GM13977 (cell line): ENCODE measurements around the gene PELI2.

Experiments used
- DNase-seq: peaks from one replicate; pipeline ENCODE4 v3.0.0; 2012; ENCODE audit warnings: low spot score
- CTCF ChIP-seq: IDR thresholded peaks from 2 replicates; pipeline ENCODE4 v1.5.1; 2012; ENCODE audit warnings: mild to moderate bottlenecking, control low read depth; ENCODE audit not compliant: insufficient read depth; ENCODE audit errors: extremely low read depth, missing control alignments
- in situ Hi-C: fragments of 300-500 bp; cut with MboI; formaldehyde crosslinking; loops from one replicate; pipeline ENCODE4 v1.12.0; 2022; ENCODE audit warnings: low sequenced_read_pairs, low pct_unique_long_range_greater_than_20kb, mixed read lengths, inconsistent platforms; ENCODE audit not compliant: unreplicated experiment

PELI2 gene

GRCh38 chr14:56181681-56182085, 63.5 kb downstream of the PELI2 start:
- no peak for DNase-seq
- in situ Hi-C loops, result no loop called here
- no peak for TF ChIP-seq CTCF

- TF ChIP-seq CTCF, result no peak
- in situ Hi-C loops, result no loop called here
- DNase-seq, result no peak
Observed at GRCh38 chr14:56182410-56182809, 64.2 kb downstream of the PELI2 start.

- in situ Hi-C loops, result no loop called here
- DNase-seq, result no peak
- no peak for TF ChIP-seq CTCF
Observed at GRCh38 chr14:56183631-56184157, 65.5 kb downstream of the PELI2 start.

GRCh38 chr14:56185992-56186391, 67.8 kb downstream of the PELI2 start:
- in situ Hi-C loops, result no loop called here
- TF ChIP-seq CTCF, result no peak
- no peak for DNase-seq

GRCh38 chr14:56187736-56188135, 69.5 kb downstream of the PELI2 start:
- in situ Hi-C loops, result no loop called here
- no peak for DNase-seq
- no peak for TF ChIP-seq CTCF

GRCh38 chr14:56189307-56189706, 71.1 kb downstream of the PELI2 start:
- in situ Hi-C loops, result no loop called here
- DNase-seq, result no peak
- no peak for TF ChIP-seq CTCF

GRCh38 chr14:56193347-56193746, 75.1 kb downstream of the PELI2 start:
- TF ChIP-seq CTCF, result no peak
- DNase-seq, result no peak
- in situ Hi-C loops, result no loop called here
